ENCODE results near the gene SPATA3.
A peak's percentile ranks its signal among the peaks of the same experiment; 100 is the strongest.

The SPATA3 gene

GRCh38 chr2:231051116-231051515, 55.2 kb downstream of the SPATA3 start:
- no peak for DNase-seq

DNA sequence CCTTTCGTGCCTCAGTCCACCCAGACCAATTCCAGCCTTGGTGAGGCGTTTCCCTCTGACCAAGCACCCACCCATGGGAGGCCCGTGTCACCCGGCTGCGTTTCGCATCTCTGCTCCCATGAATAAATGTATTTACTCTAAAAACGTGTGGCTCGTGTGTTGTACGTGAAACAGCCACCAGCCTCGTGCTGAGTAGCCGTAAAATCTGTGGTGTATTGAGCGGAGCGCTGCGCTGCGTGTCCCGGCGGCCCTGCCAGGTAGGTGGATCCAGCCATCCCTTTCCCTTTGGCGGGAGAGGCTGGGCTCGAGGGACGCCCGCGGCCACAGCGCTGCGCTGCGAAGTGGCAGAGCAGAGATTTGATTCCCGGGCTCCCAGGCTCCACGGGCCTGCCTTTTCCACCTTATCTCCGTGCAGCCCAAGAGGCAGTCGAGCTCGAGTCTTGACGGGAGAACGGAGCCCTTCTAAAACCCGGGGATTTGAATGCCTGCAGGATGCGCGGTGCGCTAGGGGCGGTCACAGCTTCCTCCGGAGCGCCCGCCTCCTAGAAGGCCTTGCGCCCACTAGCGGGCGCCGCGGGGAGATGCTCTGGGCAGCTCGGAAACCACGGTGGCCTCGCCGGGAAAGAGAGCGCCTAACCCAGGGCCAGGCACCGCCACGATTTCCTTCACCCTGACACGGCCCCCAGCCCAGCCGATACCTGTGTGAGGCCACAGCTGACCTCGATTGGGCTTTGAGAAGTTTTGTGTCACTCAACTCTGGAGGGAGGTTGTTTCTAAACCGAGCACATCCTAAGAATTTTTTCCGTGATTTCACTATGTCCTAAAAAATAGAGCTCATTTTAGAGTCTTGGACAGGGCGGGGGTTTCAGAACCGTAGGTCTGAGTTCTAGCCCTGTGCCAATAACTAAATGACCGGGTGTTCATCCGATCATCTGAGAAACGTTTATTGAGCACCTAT, 56.9 kb downstream of the SPATA3 start:
- DNase-seq: peak; percentile 78 to 81

- DNase-seq: no peak
These were observed 57.9 kb downstream of the SPATA3 start for GRCh38 chr2:231053846-231054245.

- DNase-seq: peak; percentile 71 to 85
These were observed 60.8 kb downstream of the SPATA3 start, which contains the start of gene PSMD1 for GRCh38 chr2:231056453-231057416. PSMD1 (plus strand) TSS chr2:231056867; CDS start chr2:231057026, 159 bp downstream.

DNA sequence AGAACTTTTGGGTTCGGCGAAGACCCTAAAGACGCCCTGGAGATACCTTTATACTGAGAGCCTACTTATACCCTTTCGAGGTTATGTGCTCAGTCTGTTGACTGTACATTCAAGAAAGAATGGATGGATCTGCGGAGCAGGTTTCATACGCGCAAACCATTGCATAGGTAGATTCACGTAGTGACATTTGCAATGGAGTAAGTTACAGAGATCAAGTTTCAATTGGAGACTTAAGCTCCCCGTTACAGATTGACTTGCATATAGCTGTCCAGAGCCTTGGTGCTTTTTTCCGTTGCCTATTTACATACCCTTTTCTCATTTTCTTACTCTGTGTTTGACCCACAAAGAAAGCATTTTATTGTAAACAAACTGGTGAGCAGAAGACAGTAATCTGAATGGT, 61.7 kb downstream of the SPATA3 start:
- peak in 1 of 2 experiments; percentile 18 for DNase-seq

Measured in NCI-H524 (cell line).